K562 (cell line): ENCODE data around the gene BLTP3B. TPM values are rescaled to one million over a fixed set of nuclear protein-coding genes. Genes with fewer than 3 reads are reported as not detected.

Source experiments
- ATAC-seq: fragments of 200-7000 bp; cut with Tn5 transposase; 3 replicates; pipeline ENCODE4 v1.9.1; 2020; ENCODE audit warnings: moderate library complexity
- BruUV-seq: library from RNA; stranded (reverse); fragments of 400-500 nt; replicated peaks from 2 replicates; lab custom pipeline; 2021; lab: Mats Ljungman, UMichigan
- CTCF ChIA-PET: fragments of 300-600 bp; formaldehyde crosslinking; extraction: SDS; loops from one replicate; lab custom pipeline; 2021; ENCODE audit warnings: low intra/inter-chr PET ratio; lab: Yijun Ruan, JAX
- POLR2A ChIA-PET: fragments of 300-600, 350-650 bp; sonication (Branson Sonifier 250); formaldehyde crosslinking; extraction: SDS; loops from one replicate; lab custom pipeline; 2021; ENCODE audit warnings: antibody characterized with exemption, inconsistent platforms; lab: Yijun Ruan, JAX
- DNase-seq, 4 experiments: peaks; one replicate each; pipeline versions ENCODE4 v3.0.0 to v3.0.0-alpha.2; 2011 to 2018; ENCODE audit warnings: low spot score in 3 of 4, mixed read lengths in 3 of 4; ENCODE audit errors: extremely low read depth in 1 of 4
- FAIRE-seq: peaks from 2 replicates; lab custom pipeline; 2011; peaks lifted over from hg19 to GRCh38; lab: Jason Lieb, UNC
- H2AFZ ChIP-seq: 2 replicates; pipeline ENCODE4 v1.6.0; 2011; ENCODE audit warnings: low read depth, low read length, control low read depth, inconsistent platforms
- H3K27ac ChIP-seq: fragments of 200-600 bp; 3 replicates; pipeline ENCODE4 v1.8.0; 2011; ENCODE audit warnings: low read depth, mild to moderate bottlenecking, control low read depth, inconsistent platforms, low read length, moderate library complexity, mixed read lengths; ENCODE audit errors: extremely low read depth
- H3K27me3 ChIP-seq, 2 experiments: fragments of 300-600 bp in 1 of 2; 2 replicates in 1 of 2; 3 replicates in 1 of 2; pipeline versions ENCODE4 v1.6.0 to v1.8.0; 2011; ENCODE audit warnings: inconsistent platforms in 2 of 2, low read length in 2 of 2, mild to moderate bottlenecking in 1 of 2, mixed read lengths in 1 of 2, moderate library complexity in 1 of 2; ENCODE audit not compliant: control insufficient read depth in 2 of 2, insufficient read depth in 2 of 2
- H3K36me3 ChIP-seq: fragments of 300-600 bp; 3 replicates; pipeline ENCODE4 v1.8.0; 2011; ENCODE audit warnings: mild to moderate bottlenecking, low read length, inconsistent platforms; ENCODE audit not compliant: control insufficient read depth, insufficient read depth
- H3K4me1 ChIP-seq, 2 experiments: fragments of 200-600 bp in 1 of 2; replicated peaks in 1 of 2; 2 replicates in 1 of 2; 3 replicates in 1 of 2; pipeline versions ENCODE4 v1.5.1 to v1.8.0; 2011; ENCODE audit warnings: inconsistent platforms in 2 of 2, low read length in 2 of 2, mild to moderate bottlenecking in 1 of 2, mixed read lengths in 1 of 2, moderate library complexity in 1 of 2; ENCODE audit not compliant: control insufficient read depth in 2 of 2, insufficient read depth in 2 of 2
- H3K4me2 ChIP-seq: 2 replicates; pipeline ENCODE4 v1.6.1; 2011; ENCODE audit warnings: low read length, control low read depth, inconsistent platforms, mixed read lengths; ENCODE audit not compliant: insufficient read depth
- H3K4me3 ChIP-seq: fragments of 200-600 bp; sonication (generic), shearing (Covaris generic); 2 replicates; pipeline ENCODE4 v1.5.1; 2016; ENCODE audit warnings: control low read depth, inconsistent platforms
- H3K79me2 ChIP-seq: fragments of 200-600 bp; 3 replicates; pipeline ENCODE4 v1.8.0; 2011; ENCODE audit warnings: low read length, inconsistent platforms; ENCODE audit not compliant: control insufficient read depth, insufficient read depth
- H3K9ac ChIP-seq, 2 experiments: 2 replicates each; pipeline versions ENCODE4 v1.6.0 to v1.6.1; 2011; ENCODE audit warnings: low read depth in 2 of 2, low read length in 2 of 2, control low read depth in 1 of 2, inconsistent platforms in 1 of 2, mild to moderate bottlenecking in 1 of 2, mixed read lengths in 1 of 2; ENCODE audit not compliant: insufficient read depth in 1 of 2
- H3K9me1 ChIP-seq: one replicate; pipeline ENCODE4 v1.6.0; 2011; ENCODE audit warnings: inconsistent platforms, mild to moderate bottlenecking, low read length, moderate library complexity; ENCODE audit not compliant: control insufficient read depth, insufficient read depth
- H3K9me3 ChIP-seq: replicated peaks from 2 replicates; pipeline ENCODE4 v1.5.1; 2011; ENCODE audit warnings: low read depth, low read length, inconsistent platforms; ENCODE audit not compliant: control insufficient read depth, insufficient read depth
- H4K20me1 ChIP-seq: replicated peaks from 2 replicates; pipeline ENCODE4 v1.6.1; 2011; ENCODE audit warnings: low read length, inconsistent platforms, mixed read lengths; ENCODE audit not compliant: control insufficient read depth, insufficient read depth
- DPF2 ChIP-seq: fragments of 450-650 bp; IDR thresholded peaks from 2 replicates; pipeline ENCODE4 v1.6.1; 2016
- EHMT2 ChIP-seq: fragments of 450-650 bp; IDR thresholded peaks from 2 replicates; pipeline ENCODE4 v1.6.1; 2018; ENCODE audit warnings: antibody characterized with exemption
- GTF2B ChIP-seq: IDR thresholded peaks from 2 replicates; pipeline ENCODE4 v1.6.1; 2011; ENCODE audit not compliant: insufficient read length; ENCODE audit errors: extremely low read depth
- HDAC6 ChIP-seq: IDR thresholded peaks from 2 replicates; pipeline ENCODE4 v1.6.1; 2012; ENCODE audit warnings: low read depth, mild to moderate bottlenecking, control low read depth, inconsistent platforms, low read length, moderate library complexity
- HNRNPL ChIP-seq: fragments of 200-400 bp; formaldehyde crosslinking; IDR thresholded peaks from 2 replicates; pipeline ENCODE4 v1.6.1; 2017; ENCODE audit warnings: low read depth, mild to moderate bottlenecking, low read length
- MECOM ChIP-seq: fragments of 250-450 bp; sonication (Bioruptor Pico); IDR thresholded peaks from 2 replicates; pipeline ENCODE4 v1.8.0; 2022; ENCODE audit warnings: inconsistent platforms
- NCOA1 ChIP-seq: fragments of 450-650 bp; IDR thresholded peaks from 2 replicates; pipeline ENCODE4 v1.6.1; 2016; ENCODE audit warnings: low read depth
- NFATC3 ChIP-seq: fragments of 450-650 bp; IDR thresholded peaks from 2 replicates; pipeline ENCODE4 v1.6.1; 2017; ENCODE audit warnings: mild to moderate bottlenecking
- PHTF2 ChIP-seq: fragments of 250-450 bp; sonication (Bioruptor Pico); IDR thresholded peaks from 2 replicates; pipeline ENCODE4 v1.5.0; 2021; ENCODE audit warnings: mild to moderate bottlenecking
- POLR3A ChIP-seq: IDR thresholded peaks from 2 replicates; pipeline ENCODE4 v1.6.1; 2011; ENCODE audit warnings: borderline replicate concordance, mild to moderate bottlenecking, moderate library complexity; ENCODE audit not compliant: insufficient read length, insufficient read depth; ENCODE audit errors: extremely low read depth
- PYGO2 ChIP-seq: fragments of 450-650 bp; IDR thresholded peaks from 2 replicates; pipeline ENCODE4 v1.6.1; 2016; ENCODE audit warnings: mild to moderate bottlenecking, missing genetic modification characterization, moderate library complexity, missing compliant biosample characterization
- SMARCE1 ChIP-seq: fragments of 450-650 bp; IDR thresholded peaks from 2 replicates; pipeline ENCODE4 v1.7.1; 2016; ENCODE audit warnings: mild to moderate bottlenecking
- SREBF1 ChIP-seq: fragments of 150-350 bp; IDR thresholded peaks from 2 replicates; pipeline ENCODE4 v1.6.1; 2014; ENCODE audit warnings: antibody characterized with exemption, low read depth, low read length, borderline replicate concordance
- STAT5B ChIP-seq: fragments of 250-450 bp; sonication (Bioruptor Pico); IDR thresholded peaks from 2 replicates; pipeline ENCODE4 v1.8.0; 2021; ENCODE audit warnings: mild to moderate bottlenecking, inconsistent platforms
- TAF7 ChIP-seq: fragments of 450-650 bp; IDR thresholded peaks from 2 replicates; pipeline ENCODE4 v1.6.1; 2016; ENCODE audit warnings: missing genetic modification characterization, missing compliant biosample characterization
- TEAD2 ChIP-seq: fragments of 450-650 bp; IDR thresholded peaks from 2 replicates; pipeline ENCODE4 v1.6.1; 2016; ENCODE audit warnings: missing genetic modification characterization, control low read depth, missing compliant biosample characterization
- ZKSCAN3 ChIP-seq: fragments of 250-450 bp; sonication (Bioruptor Pico); IDR thresholded peaks from 2 replicates; pipeline ENCODE4 v1.4.0; 2020
- ZNF24 ChIP-seq: fragments of 450-650 bp; IDR thresholded peaks from 2 replicates; pipeline ENCODE4 v1.6.1; 2016
- ZNF384 ChIP-seq: IDR thresholded peaks from 2 replicates; pipeline ENCODE4 v1.6.1; 2012; ENCODE audit warnings: low read depth, low read length, improper control_type of control experiment
- ZNF436 ChIP-seq: fragments of 250-450, 450-650 bp; sonication (Bioruptor Pico); formaldehyde crosslinking; IDR thresholded peaks from 2 replicates; pipeline ENCODE4 v1.7.0; 2020; ENCODE audit warnings: mild to moderate bottlenecking
- ZNF444 ChIP-seq: fragments of 250-450 bp; sonication (Bioruptor Pico); IDR thresholded peaks from 2 replicates; pipeline ENCODE4 v1.4.0; 2020; ENCODE audit warnings: mild to moderate bottlenecking, moderate library complexity
- ZNF75A ChIP-seq: fragments of 450-650 bp; formaldehyde crosslinking; IDR thresholded peaks from 2 replicates; pipeline ENCODE4 v1.4.0; 2020; ENCODE audit warnings: mild to moderate bottlenecking
- WGBS: fragments of 100-300 bp; shearing (Covaris generic); methylation state at CpG from one replicate; pipeline ENCODE4 v1.1.6; 2016; ENCODE audit warnings: low coverage, mixed read lengths; ENCODE audit not compliant: insufficient coverage; ENCODE audit errors: missing lambda C conversion rate; 5-methylcytosine and 5-hydroxymethylcytosine counted together
- in situ Hi-C: fragments of 300-500 bp; cut with MboI; formaldehyde crosslinking; loops from 4 replicates; pipeline ENCODE4 v1.15.0; 2018; ENCODE audit warnings: inconsistent platforms, mixed read lengths
- intact Hi-C: fragments of 100-400 bp; cut with micrococcal nuclease; formaldehyde crosslinking; loops from 2 replicates; pipeline ENCODE4 v1.14.2; 2022
- polyA plus RNA-seq, 8 experiments: library from polyadenylated mRNA; depleted of rRNA in 4 of 8; stranded (reverse) in 5 of 8; unstranded in 3 of 8; fragments of >200 nt; fragmentation: Nextera tagmentation in 2 of 8; fragmentation: Illumina TruSeq in 1 of 8; extraction: Ambion mirVana in 2 of 8; extraction: Trizol in 1 of 8; gene quantifications; 2 replicates each; pipeline versions ENCODE4 v1.2.1 to v1.2.3, GENCODE V29; 2011 to 2014; ENCODE audit warnings: inconsistent platforms in 1 of 8, missing spikeins in 1 of 8
- total RNA-seq, 7 experiments: library from RNA; depleted of rRNA in 6 of 7; stranded (reverse); fragments of >200 nt in 6 of 7; fragmentation: Illumina TruSeq in 2 of 7; extraction: Trizol in 2 of 7; gene quantifications; 2 replicates each; pipeline versions ENCODE4 v1.2.1 to v1.2.3, GENCODE V29; 2011 to 2021; ENCODE audit warnings: low replicate concordance in 1 of 7
- TF ChIP-seq, protein P1 (sequence below): sonication (generic); formaldehyde crosslinking; IDR thresholded peaks from 2 replicates; pipeline ENCODE4 v1.8.0; 2022; ENCODE audit warnings: missing genetic modification reagents, mild to moderate bottlenecking, borderline replicate concordance

Gene BLTP3B
- total and polyA plus RNA-seq, 9 of the 15 experiments (the other 6 are each of a cell fraction or from before 2014, with no cell fraction given), result 3.9 to 27.4 (median 19.7) TPM

GRCh38 chr12:100141666-100141997 lies 1.0 kb downstream of the BLTP3B start (continued):
- TF ChIP-seq DPF2, result peak; percentile 73
- TF ChIP-seq PHTF2, result no peak
- no peak for TF ChIP-seq GTF2B
- TF ChIP-seq, protein P1, sequence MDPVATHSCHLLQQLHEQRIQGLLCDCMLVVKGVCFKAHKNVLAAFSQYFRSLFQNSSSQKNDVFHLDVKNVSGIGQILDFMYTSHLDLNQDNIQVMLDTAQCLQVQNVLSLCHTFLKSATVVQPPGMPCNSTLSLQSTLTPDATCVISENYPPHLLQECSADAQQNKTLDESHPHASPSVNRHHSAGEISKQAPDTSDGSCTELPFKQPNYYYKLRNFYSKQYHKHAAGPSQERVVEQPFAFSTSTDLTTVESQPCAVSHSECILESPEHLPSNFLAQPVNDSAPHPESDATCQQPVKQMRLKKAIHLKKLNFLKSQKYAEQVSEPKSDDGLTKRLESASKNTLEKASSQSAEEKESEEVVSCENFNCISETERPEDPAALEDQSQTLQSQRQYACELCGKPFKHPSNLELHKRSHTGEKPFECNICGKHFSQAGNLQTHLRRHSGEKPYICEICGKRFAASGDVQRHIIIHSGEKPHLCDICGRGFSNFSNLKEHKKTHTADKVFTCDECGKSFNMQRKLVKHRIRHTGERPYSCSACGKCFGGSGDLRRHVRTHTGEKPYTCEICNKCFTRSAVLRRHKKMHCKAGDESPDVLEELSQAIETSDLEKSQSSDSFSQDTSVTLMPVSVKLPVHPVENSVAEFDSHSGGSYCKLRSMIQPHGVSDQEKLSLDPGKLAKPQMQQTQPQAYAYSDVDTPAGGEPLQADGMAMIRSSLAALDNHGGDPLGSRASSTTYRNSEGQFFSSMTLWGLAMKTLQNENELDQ (CRISPR knock-in tag), result no peak
- no peak for TF ChIP-seq ZNF436

DNA sequence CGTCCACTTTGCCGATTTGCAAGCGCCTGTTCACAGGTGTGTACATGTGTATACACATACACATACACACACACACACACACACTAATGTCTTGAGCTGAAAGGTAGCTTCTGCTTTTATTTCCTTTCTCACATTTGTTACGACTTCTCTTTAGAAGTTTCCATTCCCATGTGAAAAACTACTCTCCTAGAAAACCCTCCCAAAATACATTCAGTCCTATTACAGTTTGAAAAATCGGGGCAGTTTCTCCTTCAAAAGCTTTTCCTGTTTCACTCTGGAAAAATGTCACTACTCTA lies 3.9 kb downstream of the BLTP3B start:
- no peak overlapping the region for H2AFZ ChIP-seq
- no peak overlapping the region for H3K27ac ChIP-seq
- no peaks in the 10 kb centered on the region for H3K9me3 ChIP-seq
- ChIA-PET POLR2A (interaction anchor here (1.1 to 1.6 kb wide), 2 partner anchors 18 to 26 kb away, joined by 3 to 4 read pairs; no protein-coding TSS in a partner anchor), CTCF (no interaction called here)
- no TSS peak for BruUV-seq
- H3K4me1 ChIP-seq, result peaks cover 15 to 17% of the 10 kb centered on the region in 2 experiments; a peak in 4 of 5 replicates
- intact Hi-C loops (no loop called here), in situ Hi-C loops (no loop called here)
- FAIRE-seq (no peak), ATAC-seq (no peak)
- WGBS, result 37% methylated on average over 5 of the region's 5 CpGs
- H3K27me3 ChIP-seq, result no peaks in the 10 kb centered on the region
- peak overlapping the region; percentile 19; the same call in 1 of the 2 replicates for H3K4me2 ChIP-seq
- no peak overlapping the region for H3K9ac ChIP-seq
- H3K36me3 ChIP-seq, result no peaks in the 10 kb centered on the region
- peaks cover 62% of the 10 kb centered on the region for H3K79me2 ChIP-seq
- peaks cover 8% of the 10 kb centered on the region; the same call in 1 of the 2 replicates for H4K20me1 ChIP-seq
- H3K9me1 ChIP-seq, result no peaks in the 10 kb centered on the region
- TF ChIP-seq STAT5B (CRISPR knock-in tag), result no peak
- TF ChIP-seq ZNF444, result no peak
- TF ChIP-seq ZNF384, result no peak
- no peak for TF ChIP-seq PYGO2
- TF ChIP-seq HNRNPL, result no peak
- no peak for TF ChIP-seq MECOM (CRISPR knock-in tag)
- no peak for TF ChIP-seq NCOA1
- TF ChIP-seq SMARCE1, result no peak
- no peak for TF ChIP-seq TAF7 (tag)
- TF ChIP-seq ZNF24, result no peak
- TF ChIP-seq NFATC3, result no peak
- no peak for TF ChIP-seq HDAC6
- TF ChIP-seq EHMT2, result no peak
- no peak for TF ChIP-seq SREBF1
- no peak for TF ChIP-seq POLR3A
- no peak for TF ChIP-seq TEAD2 (tag)
- TF ChIP-seq ZNF75A (CRISPR knock-in tag), result no peak
- TF ChIP-seq ZKSCAN3 (CRISPR knock-in tag), result no peak
- TF ChIP-seq, all 486 proteins: peak for 0
- no peak for DNase-seq
- H3K4me3 ChIP-seq, result no peak overlapping the region
